Esophagus muscularis mucosa (tissue), 4 donors: ENCODE measurements around the gene ACIN1. TPM values are rescaled to one million over a fixed set of nuclear protein-coding genes. Genes with fewer than 3 reads are reported as not detected.
A peak's percentile ranks its signal among the peaks of the same experiment; 100 is the strongest.

Experiments
- DNase-seq: peaks from one replicate; pipeline ENCODE4 v3.0.0-alpha.2; 2017; ENCODE audit errors: extremely low spot score
- H3K27ac ChIP-seq, 4 donors: fragments of 200-600 bp; sonication (generic); replicated peaks in 1 of 4; 1 replicate in 3 of 4; 2 replicates in 1 of 4; pipeline ENCODE4 v1.5.1; 2016 to 2019; ENCODE audit warnings: mild to moderate bottlenecking in 1 of 4
- H3K27me3 ChIP-seq, 4 donors: fragments of 200-600 bp; sonication (generic); one replicate each; pipeline versions ENCODE4 v1.5.1 to v1.6.0; 2016 to 2019
- H3K36me3 ChIP-seq, 4 donors: fragments of 200-600 bp; sonication (generic); one replicate each; pipeline ENCODE4 v1.5.1; 2016 to 2019
- H3K4me1 ChIP-seq, 4 donors: fragments of 200-600 bp; sonication (generic); one replicate each; pipeline ENCODE4 v1.5.1; 2016 to 2019
- H3K4me3 ChIP-seq, 4 donors: fragments of 200-600 bp; sonication (generic); 1 replicate in 2 of 4; 2 replicates in 2 of 4; pipeline ENCODE4 v1.5.1; 2016 to 2019; ENCODE audit warnings: mild to moderate bottlenecking in 4 of 4, moderate library complexity in 1 of 4
- H3K9me3 ChIP-seq, 4 donors: fragments of 200-600 bp; sonication (generic); 1 replicate in 3 of 4; 2 replicates in 1 of 4; pipeline ENCODE4 v1.5.1; 2016 to 2019
- EP300 ChIP-seq: sonication (generic); formaldehyde crosslinking; IDR thresholded peaks from one replicate; pipeline ENCODE4 v1.6.1; 2017; ENCODE audit warnings: antibody characterized with exemption
- POLR2A ChIP-seq: fragments of 450-650 bp; IDR thresholded peaks from one replicate; pipeline ENCODE4 v1.6.1; 2017; ENCODE audit warnings: antibody characterized with exemption, moderate library complexity, mild to moderate bottlenecking, low read depth
- POLR2AphosphoS5 ChIP-seq, 2 donors: sonication (generic); formaldehyde crosslinking; IDR thresholded peaks; one replicate each; pipeline ENCODE4 v1.6.1; 2017; ENCODE audit warnings: antibody characterized with exemption in 2 of 2
- WGBS: methylation state at CpG from one replicate; pipeline ENCODE4 v1.1.5; 2018; 5-methylcytosine and 5-hydroxymethylcytosine counted together
- intact Hi-C: fragments of 100-400 bp; cut with DNase I; formaldehyde crosslinking; loops from one replicate; pipeline ENCODE4 v1.15.1; 2023
- total RNA-seq, 4 donors: library from RNA; depleted of rRNA; stranded (reverse); fragments of >200 nt; gene quantifications; one replicate each; pipeline versions ENCODE4 v1.1.0 to v1.2.1, GENCODE V29; 2016
- TF ChIP-seq, protein P1 (sequence below), 3 experiments: fragments of 200-600 bp in 2 of 3; fragments of 450-650 bp in 1 of 3; sonication (generic) in 2 of 3; IDR thresholded peaks; one replicate each; pipeline ENCODE4 v1.5.1; 2017 to 2019; ENCODE audit warnings: antibody characterized with exemption in 3 of 3, mild to moderate bottlenecking in 2 of 3, moderate library complexity in 1 of 3

The ACIN1 gene
- total RNA-seq, 4 donors from 2014 or later: 60.1 to 101 (median 89.5) TPM

DNA sequence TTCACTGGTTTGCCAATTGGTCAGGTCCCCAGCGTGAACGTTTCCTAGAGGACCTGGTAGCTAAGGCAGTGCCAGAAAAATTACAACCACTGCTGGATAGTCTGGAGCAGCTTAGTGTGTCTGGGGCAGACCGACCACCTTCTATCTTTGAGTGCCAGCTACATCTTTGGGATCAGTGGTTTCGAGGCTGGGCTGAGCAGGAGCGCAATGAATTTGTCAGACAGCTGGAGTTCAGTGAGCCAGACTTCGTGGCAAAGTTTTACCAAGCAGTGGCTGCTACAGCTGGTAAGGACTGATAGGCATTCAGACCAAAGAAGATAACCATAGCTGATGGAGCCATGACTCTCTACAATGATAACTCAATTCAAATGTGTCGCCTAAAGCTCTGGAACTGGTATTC lies 2.9 kb upstream of the ACIN1 start:
- 87% methylated on average over 7 of the region's 7 CpGs for WGBS
- H3K27me3 ChIP-seq: no peaks in the 10 kb centered on the region
- H3K36me3 ChIP-seq: peaks cover 0 to 27% (median 24%) of the 10 kb centered on the region in 4 donors
- no peak overlapping the region for H3K4me3 ChIP-seq
- no peaks in the 10 kb centered on the region for H3K9me3 ChIP-seq
- intact Hi-C loops: no loop called here
- no peak overlapping the region for H3K27ac ChIP-seq
- no peak for DNase-seq
- no peak for TF ChIP-seq EP300
- no peak for TF ChIP-seq POLR2AphosphoS5 (IDR thresholded peaks at IDR 0.05)
- TF ChIP-seq POLR2A: no peak
- TF ChIP-seq, protein P1, sequence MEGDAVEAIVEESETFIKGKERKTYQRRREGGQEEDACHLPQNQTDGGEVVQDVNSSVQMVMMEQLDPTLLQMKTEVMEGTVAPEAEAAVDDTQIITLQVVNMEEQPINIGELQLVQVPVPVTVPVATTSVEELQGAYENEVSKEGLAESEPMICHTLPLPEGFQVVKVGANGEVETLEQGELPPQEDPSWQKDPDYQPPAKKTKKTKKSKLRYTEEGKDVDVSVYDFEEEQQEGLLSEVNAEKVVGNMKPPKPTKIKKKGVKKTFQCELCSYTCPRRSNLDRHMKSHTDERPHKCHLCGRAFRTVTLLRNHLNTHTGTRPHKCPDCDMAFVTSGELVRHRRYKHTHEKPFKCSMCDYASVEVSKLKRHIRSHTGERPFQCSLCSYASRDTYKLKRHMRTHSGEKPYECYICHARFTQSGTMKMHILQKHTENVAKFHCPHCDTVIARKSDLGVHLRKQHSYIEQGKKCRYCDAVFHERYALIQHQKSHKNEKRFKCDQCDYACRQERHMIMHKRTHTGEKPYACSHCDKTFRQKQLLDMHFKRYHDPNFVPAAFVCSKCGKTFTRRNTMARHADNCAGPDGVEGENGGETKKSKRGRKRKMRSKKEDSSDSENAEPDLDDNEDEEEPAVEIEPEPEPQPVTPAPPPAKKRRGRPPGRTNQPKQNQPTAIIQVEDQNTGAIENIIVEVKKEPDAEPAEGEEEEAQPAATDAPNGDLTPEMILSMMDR (IDR thresholded peaks at IDR 0.05): no peak
- H3K4me1 ChIP-seq: peaks cover 30 to 42% (median 33%) of the 10 kb centered on the region in 4 donors

DNA sequence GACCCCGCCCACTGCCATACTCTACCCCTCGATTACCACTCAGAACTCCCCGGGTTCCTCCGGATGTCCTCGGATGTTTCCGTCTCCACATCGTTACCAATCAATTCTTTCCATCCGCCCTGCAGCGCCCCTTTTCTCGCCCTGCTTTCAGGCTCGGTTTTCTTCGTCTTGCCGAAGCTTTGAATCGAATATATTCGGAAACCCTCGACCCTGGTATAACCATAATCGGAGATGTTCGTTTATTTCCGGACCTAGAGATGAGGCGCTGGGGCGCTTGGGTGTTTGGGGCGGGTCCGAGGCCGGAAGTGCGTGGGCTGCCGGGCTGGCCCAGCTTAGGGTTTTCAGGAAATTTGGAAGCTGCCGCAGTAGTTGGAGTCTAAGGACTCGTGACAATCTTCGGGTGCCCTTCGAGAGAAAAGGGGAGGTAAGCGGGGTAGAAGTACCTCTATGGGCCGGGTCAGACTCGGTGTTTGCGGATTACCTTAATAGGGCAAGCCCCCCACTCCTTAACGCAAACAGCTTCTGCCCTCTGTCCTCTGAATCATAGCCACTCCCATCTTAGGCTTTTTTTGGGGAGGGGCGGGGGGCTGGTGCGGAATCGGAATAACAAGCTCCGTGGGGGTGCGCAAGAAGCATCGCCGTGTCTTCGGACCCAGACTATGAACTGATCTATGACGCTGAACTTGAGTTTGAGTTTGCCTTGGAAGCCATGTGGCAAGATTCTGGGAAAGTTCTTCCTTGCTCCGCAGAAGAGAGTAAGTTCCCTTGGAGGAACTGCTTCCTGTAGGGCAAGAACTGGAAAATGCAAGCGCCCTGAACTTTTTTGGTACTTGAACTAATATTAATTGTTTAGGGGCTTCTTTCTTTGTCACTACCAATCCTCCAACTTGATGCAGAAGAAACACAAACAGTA lies 516 bp upstream of the ACIN1 start, which contains the start of gene C14orf119:
TSS of gene C14orf119 (plus strand) at position 310 of the 913 bp plus-strand sequence. CDS start 2,154 bp downstream, outside the sequence.
- peak; percentile 73 for TF ChIP-seq POLR2A
- TF ChIP-seq, protein P1 (IDR thresholded peaks at IDR 0.05): peak in 1 of 3 experiments; percentile 4
- TF ChIP-seq EP300: no peak
- peak; percentile 85 to 93 for TF ChIP-seq POLR2AphosphoS5 (IDR thresholded peaks at IDR 0.05)
- H3K4me3 ChIP-seq: peak within 1 kb of the TSS; percentile 67 to 87 (median 86)
- peaks cover 39 to 59% (median 50%) of the 10 kb centered on the region in 4 donors for H3K4me1 ChIP-seq
- under 1% methylated on average over 40 of the region's 46 CpGs for WGBS
- H3K27ac ChIP-seq: peak within 1 kb of the TSS; percentile 93 to 100 (median 95)
- intact Hi-C loops: no loop called here
- peaks cover 11 to 50% (median 46%) of the 10 kb centered on the region in 4 donors for H3K36me3 ChIP-seq
- no peaks in the 10 kb centered on the region for H3K9me3 ChIP-seq
- peak; percentile 100 for DNase-seq
- no peaks in the 10 kb centered on the region for H3K27me3 ChIP-seq

DNA sequence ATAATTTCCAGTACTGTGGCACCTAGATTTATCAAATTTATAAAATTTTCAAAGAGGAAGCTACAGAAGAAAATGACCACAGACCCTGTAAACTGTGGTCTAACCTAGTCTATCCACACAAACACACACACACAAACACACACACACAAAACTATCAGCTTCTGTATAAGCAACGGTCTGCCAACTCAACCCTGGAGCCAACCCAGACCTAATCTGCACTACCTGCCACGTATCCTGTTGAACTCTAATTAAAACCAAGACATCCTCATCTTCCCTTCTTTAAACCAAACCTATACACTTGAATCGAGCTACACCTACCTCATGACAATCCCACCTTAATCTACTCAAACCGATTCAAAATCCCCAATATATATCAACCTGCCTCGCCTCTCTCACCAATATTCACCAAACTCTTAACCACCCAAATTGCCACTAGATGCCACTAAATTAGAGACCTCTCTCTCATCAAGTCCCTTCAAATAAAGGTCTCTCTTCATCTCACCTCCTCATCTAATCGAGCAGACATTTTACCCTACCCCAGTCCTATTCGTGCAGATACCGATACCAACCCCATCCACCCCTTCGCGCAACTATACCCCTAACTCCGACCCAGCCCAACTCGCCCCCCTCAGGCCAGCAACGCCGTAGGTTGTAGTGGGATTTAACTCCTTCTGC lies 808 bp downstream of the ACIN1 start:
- H3K27me3 ChIP-seq: no peaks in the 10 kb centered on the region
- peaks cover 24 to 59% (median 55%) of the 10 kb centered on the region in 4 donors for H3K36me3 ChIP-seq
- under 1% methylated on average over 14 of the region's 14 CpGs for WGBS
- no peaks in the 10 kb centered on the region for H3K9me3 ChIP-seq
- H3K4me1 ChIP-seq: peaks cover 35 to 56% (median 52%) of the 10 kb centered on the region in 4 donors
- H3K4me3 ChIP-seq: peak overlapping the region; percentile 67 to 87 (median 86)
- no peak for DNase-seq
- H3K27ac ChIP-seq: peak overlapping the region; percentile 93 to 100 (median 95)
- TF ChIP-seq, protein P1 (IDR thresholded peaks at IDR 0.05): no peak
- TF ChIP-seq POLR2A (no peak), EP300 (no peak), POLR2AphosphoS5 (IDR thresholded peaks at IDR 0.05) (no peak)
- intact Hi-C loops: no loop called here

DNA sequence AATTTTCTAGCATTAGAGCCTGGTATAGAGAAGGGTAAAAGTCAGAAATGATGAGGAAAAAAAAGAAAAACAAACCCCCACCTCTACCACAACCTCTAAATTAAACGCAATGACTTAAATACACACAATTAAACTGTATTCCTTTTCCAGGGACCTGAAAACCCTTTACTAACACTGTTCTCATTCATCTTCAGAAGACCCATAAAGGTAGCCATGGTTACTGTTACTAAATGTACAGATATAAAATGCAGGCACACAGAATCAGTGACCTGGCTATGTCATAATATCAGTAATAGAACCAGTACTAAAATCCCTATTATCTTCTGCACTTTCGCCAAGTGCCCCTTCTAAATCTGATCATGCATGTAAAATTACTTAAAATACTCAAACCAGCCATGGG lies 1.4 kb downstream of the ACIN1 start:
- no peaks in the 10 kb centered on the region for H3K27me3 ChIP-seq
- WGBS: 71% methylated on average over 2 of the region's 2 CpGs
- peak overlapping the region; percentile 67 to 87 (median 86) for H3K4me3 ChIP-seq
- H3K9me3 ChIP-seq: no peaks in the 10 kb centered on the region
- H3K36me3 ChIP-seq: peaks cover 30 to 59% (median 55%) of the 10 kb centered on the region in 4 donors
- no peak for TF ChIP-seq EP300
- no peak for TF ChIP-seq POLR2A
- TF ChIP-seq POLR2AphosphoS5 (IDR thresholded peaks at IDR 0.05): no peak
- intact Hi-C loops: no loop called here
- H3K4me1 ChIP-seq: peaks cover 35 to 56% (median 52%) of the 10 kb centered on the region in 4 donors
- DNase-seq: no peak
- H3K27ac ChIP-seq: peak overlapping the region in 1 of 4 donors; percentile 100

DNA sequence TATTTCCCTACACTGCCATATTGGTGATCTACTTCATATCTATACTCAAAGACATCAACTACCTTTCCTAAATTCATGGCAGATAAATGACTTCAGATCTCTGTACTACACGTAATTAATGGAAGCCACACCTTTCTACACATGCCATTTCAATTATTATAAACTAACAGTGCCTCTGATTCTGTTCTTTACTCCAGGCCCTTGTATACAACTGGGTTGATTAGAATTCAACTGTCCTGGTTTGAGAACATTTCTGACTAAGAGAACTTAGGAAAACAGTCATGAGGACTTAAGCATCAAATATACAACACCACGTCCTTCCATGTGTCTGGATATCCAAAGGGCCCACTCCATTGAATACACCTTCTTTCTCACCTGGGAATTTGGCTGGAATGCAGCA lies 1.8 kb downstream of the ACIN1 start:
- TF ChIP-seq POLR2A (no peak), EP300 (no peak), POLR2AphosphoS5 (IDR thresholded peaks at IDR 0.05) (no peak)
- TF ChIP-seq, protein P1 (IDR thresholded peaks at IDR 0.05): no peak
- peaks cover 35 to 57% (median 49%) of the 10 kb centered on the region in 4 donors for H3K4me1 ChIP-seq
- intact Hi-C loops: no loop called here
- DNase-seq: no peak
- 45% methylated on average over 2 of the region's 2 CpGs for WGBS
- peaks cover 35 to 59% (median 55%) of the 10 kb centered on the region in 4 donors for H3K36me3 ChIP-seq
- H3K4me3 ChIP-seq: peak overlapping the region in 3 of 4 donors; percentile 67 to 87 (median 85)
- H3K9me3 ChIP-seq: no peaks in the 10 kb centered on the region
- no peaks in the 10 kb centered on the region for H3K27me3 ChIP-seq
- H3K27ac ChIP-seq: no peak overlapping the region
